Kidney epithelial cell (primary cell): ENCODE measurements around the gene PIP4K2B. TPM values are rescaled to one million over a fixed set of nuclear protein-coding genes. Genes with fewer than 3 reads are reported as not detected.

Experiments used
- DNase-seq: peaks from one replicate; pipeline ENCODE4 v3.0.0-alpha.2; 2010; ENCODE audit warnings: low read depth
- H3K27me3 ChIP-seq: 2 replicates; pipeline ENCODE4 v1.6.0; 2011; ENCODE audit warnings: low read length; ENCODE audit not compliant: control insufficient read depth, insufficient read depth
- H3K36me3 ChIP-seq: 2 replicates; pipeline ENCODE4 v1.5.1; 2011; ENCODE audit warnings: low read length; ENCODE audit not compliant: control insufficient read depth, insufficient read depth
- H3K4me3 ChIP-seq: 2 replicates; pipeline ENCODE4 v1.5.1; 2011; ENCODE audit warnings: low read depth, mild to moderate bottlenecking, control low read depth, low read length
- CTCF ChIP-seq: IDR thresholded peaks from 2 replicates; pipeline ENCODE4 v1.5.1; 2011; ENCODE audit warnings: mild to moderate bottlenecking, moderate library complexity, low read length, control low read depth, inconsistent platforms; ENCODE audit not compliant: insufficient read depth, poor library complexity, severe bottlenecking
- total RNA-seq: library from RNA; depleted of rRNA; stranded (reverse); fragments of >200 nt; gene quantifications from 2 replicates; pipeline ENCODE4 v1.2.3, GENCODE V29; 2015

PIP4K2B gene
- total RNA-seq, 1 donor from 2014 or later, result 34.8 TPM

DNA sequence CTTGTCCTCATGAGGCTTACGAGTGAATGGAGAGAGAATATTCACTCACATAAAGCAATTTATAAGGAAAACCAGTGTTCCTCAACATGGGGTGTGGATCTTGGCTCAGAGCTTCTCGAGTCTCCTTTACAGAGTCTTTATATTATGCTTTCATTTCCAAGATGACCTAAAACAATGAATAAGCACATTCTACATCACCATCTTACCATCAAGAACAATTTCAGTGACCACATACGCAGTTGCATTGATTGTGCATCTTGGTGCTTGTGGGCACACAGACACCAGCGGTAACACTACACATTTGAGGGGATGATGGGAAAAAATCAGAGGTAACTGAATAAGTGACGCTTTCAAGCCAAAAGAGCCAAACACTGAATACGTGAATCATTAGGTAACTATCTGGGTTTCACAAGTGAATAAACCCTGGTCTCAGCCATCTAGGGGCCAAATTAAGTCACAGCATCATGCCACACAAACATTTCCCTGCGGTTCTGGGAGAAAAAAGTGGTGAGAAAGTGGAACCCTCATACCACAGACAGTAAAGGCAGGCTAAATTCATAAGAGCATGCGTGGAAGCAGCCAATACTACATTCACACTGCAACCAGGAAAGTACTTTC lies 16.3 kb upstream of the PIP4K2B start:
- peak; percentile 39 for DNase-seq
- peak; percentile 41 for TF ChIP-seq CTCF
- H3K4me3 ChIP-seq, result no peak overlapping the region
- H3K27me3 ChIP-seq, result no peaks in the 10 kb centered on the region
- no peaks in the 10 kb centered on the region for H3K36me3 ChIP-seq

DNA sequence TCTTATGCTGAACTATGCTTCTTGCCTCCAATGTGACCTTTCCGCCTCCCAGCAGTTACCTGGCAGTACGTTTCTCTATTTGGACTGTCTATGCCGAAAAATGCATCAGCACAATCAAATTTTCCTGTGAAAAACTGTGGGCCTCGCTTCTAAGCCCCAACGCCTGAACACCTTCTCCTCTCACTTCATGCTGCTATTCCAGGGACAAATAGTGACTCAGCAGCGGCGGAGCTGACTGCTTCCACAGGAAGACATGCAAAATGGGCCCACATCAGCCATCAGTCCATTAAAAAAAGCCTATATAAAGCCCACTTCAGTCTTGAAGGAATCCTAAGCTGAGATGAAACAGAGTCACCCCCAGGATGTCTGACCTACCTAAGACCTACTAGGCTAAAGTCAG lies 10.5 kb upstream of the PIP4K2B start:
- H3K27me3 ChIP-seq, result no peaks in the 10 kb centered on the region
- DNase-seq, result no peak
- no peak overlapping the region for H3K4me3 ChIP-seq
- H3K36me3 ChIP-seq, result no peaks in the 10 kb centered on the region
- TF ChIP-seq CTCF, result no peak

DNA sequence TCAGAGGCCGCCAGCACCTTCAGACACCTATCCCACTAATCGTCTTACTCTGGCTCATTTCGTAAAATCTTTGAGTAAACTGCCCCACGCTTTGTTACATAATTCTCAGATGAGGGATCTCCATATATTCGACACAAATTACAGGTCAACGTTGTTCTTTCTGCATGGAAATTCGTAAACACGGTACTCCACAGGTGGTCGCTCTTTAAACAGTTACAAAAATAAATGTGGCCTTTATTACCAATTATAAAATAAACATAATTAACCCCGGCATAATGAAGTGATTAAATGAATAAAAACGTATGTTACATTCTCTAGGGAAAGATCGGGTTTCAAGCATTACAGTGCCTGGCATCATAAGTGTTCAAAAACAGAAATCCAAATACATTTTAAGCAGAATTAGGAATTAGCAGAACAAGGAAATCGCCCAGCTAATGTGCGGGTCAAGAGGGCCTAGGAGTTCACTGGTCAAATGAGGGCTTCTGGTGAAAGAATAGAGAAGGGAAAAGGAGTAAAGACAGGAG lies 943 bp upstream of the PIP4K2B start:
- no peaks in the 10 kb centered on the region for H3K27me3 ChIP-seq
- peak overlapping the region; percentile 96 for H3K4me3 ChIP-seq
- TF ChIP-seq CTCF, result no peak
- H3K36me3 ChIP-seq, result no peaks in the 10 kb centered on the region
- no peak for DNase-seq

GRCh38 chr17:38798614-38799500 lies 499 bp downstream of the PIP4K2B start:
- H3K36me3 ChIP-seq, result no peaks in the 10 kb centered on the region
- no peak for TF ChIP-seq CTCF
- peak overlapping the region; percentile 96 for H3K4me3 ChIP-seq
- no peaks in the 10 kb centered on the region for H3K27me3 ChIP-seq
- DNase-seq, result no peak

GRCh38 chr17:38797828-38798227 lies 1.5 kb downstream of the PIP4K2B start:
- H3K36me3 ChIP-seq, result no peaks in the 10 kb centered on the region
- no peak for DNase-seq
- H3K27me3 ChIP-seq, result no peaks in the 10 kb centered on the region
- TF ChIP-seq CTCF, result no peak
- H3K4me3 ChIP-seq, result no peak overlapping the region
